ENCODE data around the gene SOWAHB. TPM values are rescaled to one million over a fixed set of nuclear protein-coding genes. Genes with fewer than 3 reads are reported as not detected.

The SOWAHB gene
- total RNA-seq, 2 donors from 2014 or later: not detected

DNA sequence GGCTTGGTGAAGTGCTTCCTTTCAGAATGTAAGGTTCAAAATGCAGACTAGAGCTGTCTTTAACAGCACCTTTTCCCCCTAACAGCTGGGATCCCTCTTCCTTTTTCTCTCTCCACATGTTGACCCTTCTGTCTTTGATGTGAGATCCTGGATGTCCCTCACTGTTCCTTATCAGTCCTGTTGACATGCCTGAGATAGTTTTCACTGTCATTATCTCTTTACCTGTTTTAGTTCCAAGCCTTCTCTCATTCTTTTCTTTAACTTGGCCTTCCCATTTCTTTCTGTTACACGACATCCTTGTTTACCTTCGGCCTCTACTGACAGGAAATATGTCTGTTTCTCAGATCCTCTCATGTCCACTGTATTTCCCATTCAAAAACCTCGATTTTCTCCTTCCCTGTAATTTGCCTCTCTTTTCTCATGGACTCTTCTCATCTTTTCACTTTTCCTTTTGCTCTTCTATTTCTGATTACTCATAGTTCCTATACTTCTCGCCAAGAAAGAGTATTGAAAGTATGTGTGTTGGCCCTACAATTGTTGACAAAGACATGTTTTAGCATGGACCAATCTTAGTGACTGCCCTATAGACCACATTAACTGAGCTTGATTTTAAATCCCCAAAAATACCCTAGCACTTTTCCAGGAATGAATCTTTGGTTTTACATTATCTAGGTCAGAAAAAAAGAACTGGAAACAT lies 1.2 kb upstream of the SOWAHB start:
- TF ChIP-seq, protein P1, sequence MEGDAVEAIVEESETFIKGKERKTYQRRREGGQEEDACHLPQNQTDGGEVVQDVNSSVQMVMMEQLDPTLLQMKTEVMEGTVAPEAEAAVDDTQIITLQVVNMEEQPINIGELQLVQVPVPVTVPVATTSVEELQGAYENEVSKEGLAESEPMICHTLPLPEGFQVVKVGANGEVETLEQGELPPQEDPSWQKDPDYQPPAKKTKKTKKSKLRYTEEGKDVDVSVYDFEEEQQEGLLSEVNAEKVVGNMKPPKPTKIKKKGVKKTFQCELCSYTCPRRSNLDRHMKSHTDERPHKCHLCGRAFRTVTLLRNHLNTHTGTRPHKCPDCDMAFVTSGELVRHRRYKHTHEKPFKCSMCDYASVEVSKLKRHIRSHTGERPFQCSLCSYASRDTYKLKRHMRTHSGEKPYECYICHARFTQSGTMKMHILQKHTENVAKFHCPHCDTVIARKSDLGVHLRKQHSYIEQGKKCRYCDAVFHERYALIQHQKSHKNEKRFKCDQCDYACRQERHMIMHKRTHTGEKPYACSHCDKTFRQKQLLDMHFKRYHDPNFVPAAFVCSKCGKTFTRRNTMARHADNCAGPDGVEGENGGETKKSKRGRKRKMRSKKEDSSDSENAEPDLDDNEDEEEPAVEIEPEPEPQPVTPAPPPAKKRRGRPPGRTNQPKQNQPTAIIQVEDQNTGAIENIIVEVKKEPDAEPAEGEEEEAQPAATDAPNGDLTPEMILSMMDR (IDR thresholded peaks at IDR 0.05): no peak
- Histone ChIP-seq H3K9me3 (no peaks in the 10 kb centered on the region), H3K4me1 (peaks cover 0 to 19% of the 10 kb centered on the region in 2 donors), H3K4me3 (no peak overlapping the region), H3K27ac (no peak overlapping the region), H3K36me3 (no peaks in the 10 kb centered on the region), H3K27me3 (peaks cover 0 to 3% of the 10 kb centered on the region in 2 donors)
- DNase-seq (ENCODE audit: low spot score): no peak

- no peak for DNase-seq (ENCODE audit: low spot score)
- H3K27me3 ChIP-seq: peaks cover 0 to 3% of the 10 kb centered on the region in 2 donors
Observed at GRCh38 chr4:76898385-76898692, 395 bp upstream of the SOWAHB start.

GRCh38 chr4:76896614-76897535 lies 1.1 kb downstream of the SOWAHB start:
- Histone ChIP-seq H3K4me3 (peak overlapping the region; percentile 39 to 52), H3K27ac (no peak overlapping the region), H3K4me1 (peaks cover 0 to 19% of the 10 kb centered on the region in 2 donors), H3K9me3 (no peaks in the 10 kb centered on the region), H3K27me3 (peaks cover 0 to 3% of the 10 kb centered on the region in 2 donors), H3K36me3 (no peaks in the 10 kb centered on the region)
- DNase-seq (ENCODE audit: low spot score): no peak
- TF ChIP-seq, protein P1 (IDR thresholded peaks at IDR 0.05): no peak

More at GRCh38 chr4:76898385-76898692, 395 bp upstream of the SOWAHB start:
- TF ChIP-seq, protein P1 (IDR thresholded peaks at IDR 0.05): no peak
- Histone ChIP-seq H3K4me1 (peaks cover 0 to 19% of the 10 kb centered on the region in 2 donors), H3K9me3 (no peaks in the 10 kb centered on the region), H3K36me3 (no peaks in the 10 kb centered on the region), H3K27ac (no peak overlapping the region), H3K4me3 (peak overlapping the region; percentile 39 to 52)

GRCh38 chr4:76896048-76896447 lies 1.9 kb downstream of the SOWAHB start:
- Histone ChIP-seq H3K4me1 (peaks cover 0 to 19% of the 10 kb centered on the region in 2 donors), H3K27ac (no peak overlapping the region), H3K27me3 (peaks cover 0 to 3% of the 10 kb centered on the region in 2 donors), H3K4me3 (no peak overlapping the region), H3K36me3 (no peaks in the 10 kb centered on the region), H3K9me3 (no peaks in the 10 kb centered on the region)
- no peak for DNase-seq (ENCODE audit: low spot score)
- TF ChIP-seq, protein P1 (IDR thresholded peaks at IDR 0.05): no peak

DNA sequence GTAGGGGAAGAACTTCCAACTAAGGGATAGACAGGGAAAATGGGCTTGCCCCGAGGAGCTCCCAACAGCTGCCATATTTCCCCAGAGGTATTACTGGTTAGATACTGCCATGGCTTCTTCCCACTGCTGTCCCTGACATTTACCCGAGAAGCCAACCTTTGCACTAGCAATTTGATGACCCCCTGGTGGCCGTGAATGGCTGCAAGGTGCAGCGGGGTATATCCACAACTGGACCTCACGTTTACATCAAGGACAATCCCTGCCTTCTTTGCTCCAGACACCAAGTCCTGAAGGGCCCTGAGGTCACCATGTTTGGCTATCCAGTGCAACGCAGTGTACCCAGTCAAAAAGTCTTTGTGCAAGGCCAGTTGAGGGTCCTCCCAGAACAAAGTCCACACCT lies 2.3 kb downstream of the SOWAHB start:
- Histone ChIP-seq H3K27ac (no peak overlapping the region), H3K27me3 (peaks cover 0 to 3% of the 10 kb centered on the region in 2 donors), H3K4me1 (peaks cover 0 to 19% of the 10 kb centered on the region in 2 donors), H3K4me3 (no peak overlapping the region), H3K36me3 (no peaks in the 10 kb centered on the region), H3K9me3 (no peaks in the 10 kb centered on the region)
- TF ChIP-seq, protein P1 (IDR thresholded peaks at IDR 0.05): no peak
- no peak for DNase-seq (ENCODE audit: low spot score)
